NCI-H460 (cell line): Measurements from ENCODE around the gene PRIM1. TPM values are rescaled to one million over a fixed set of nuclear protein-coding genes. Genes with fewer than 3 reads are reported as not detected.
A peak's percentile ranks its signal among the peaks of the same experiment; 100 is the strongest.
"Not testable (repeated sequence)": the region's sequence is repeated elsewhere in the genome, so short reads cannot be mapped to it uniquely, and the experiment has no call there.

Experiments used
- DNase-seq: peaks from one replicate; pipeline ENCODE4 v3.0.0-alpha.2; 2016; ENCODE audit warnings: low read depth; ENCODE audit errors: extremely low read depth
- polyA plus RNA-seq: library from polyadenylated mRNA; depleted of rRNA; stranded (reverse); fragments of >200 nt; gene quantifications from 2 replicates; pipeline ENCODE4 v1.2.3, GENCODE V29; 2014; cell fraction: nucleus; rRNA removed
- total RNA-seq: library from RNA; depleted of rRNA; stranded (reverse); fragments of >200 nt; shearing (Covaris generic); gene quantifications from 2 replicates; pipeline ENCODE4 v1.2.3, GENCODE V29; 2014; rRNA removed

PRIM1 gene
- 34.1 TPM in 2 replicates for total RNA-seq
- 43.3 and 78.7 TPM in 2 replicates for polyA plus RNA-seq

DNA sequence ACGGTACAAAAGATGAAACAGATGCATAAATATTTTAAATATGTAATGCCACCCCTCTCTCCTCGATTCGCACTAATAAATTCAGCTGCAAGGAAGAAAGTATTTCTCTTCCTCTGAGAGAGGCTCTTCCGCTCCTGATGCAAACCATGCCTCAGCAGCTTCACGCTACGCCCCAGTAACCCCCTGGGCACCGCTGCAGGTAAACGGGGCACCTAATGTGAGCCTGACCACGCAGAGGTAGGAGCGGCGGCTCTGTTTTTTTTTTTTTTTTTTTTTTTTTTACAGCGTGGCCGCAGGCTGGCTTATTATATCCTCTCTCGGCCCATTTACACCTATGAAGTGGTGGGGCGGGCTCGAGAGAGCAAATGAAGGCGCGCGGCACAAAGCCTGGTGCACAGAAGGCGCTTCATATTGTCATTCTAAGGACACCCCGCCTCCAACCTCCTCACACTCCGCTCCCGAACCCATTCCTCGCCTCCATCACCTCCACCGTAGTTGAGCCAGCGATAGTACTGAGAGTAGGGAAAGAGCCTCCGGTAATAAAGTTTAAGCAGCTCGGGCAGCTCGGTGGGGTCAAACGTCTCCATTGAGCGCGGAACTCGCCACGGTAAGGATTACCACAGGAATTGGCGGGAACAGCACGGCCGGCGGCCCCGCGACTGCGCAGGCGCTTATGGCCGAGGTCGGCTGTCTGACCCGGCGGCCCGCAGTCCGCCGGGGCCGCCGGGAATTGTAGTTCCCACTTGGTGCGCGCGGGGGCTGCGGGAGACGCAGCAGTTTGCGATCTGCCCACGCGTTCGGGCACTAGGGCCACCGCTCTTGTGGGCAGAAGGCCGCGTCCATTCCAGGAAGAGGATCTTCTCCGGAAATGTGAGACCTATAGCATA is at the start of gene PRIM1:
Gene PRIM1, minus strand, starts transcription at position 612 of the 887 bp plus-strand sequence. Its CDS starts 25 bp downstream, at position 587.
- peak; percentile 77 for DNase-seq

- no peak for DNase-seq
Measured at GRCh38 chr12:56800221-56800620, 48.1 kb upstream of the PRIM1 start.

DNA sequence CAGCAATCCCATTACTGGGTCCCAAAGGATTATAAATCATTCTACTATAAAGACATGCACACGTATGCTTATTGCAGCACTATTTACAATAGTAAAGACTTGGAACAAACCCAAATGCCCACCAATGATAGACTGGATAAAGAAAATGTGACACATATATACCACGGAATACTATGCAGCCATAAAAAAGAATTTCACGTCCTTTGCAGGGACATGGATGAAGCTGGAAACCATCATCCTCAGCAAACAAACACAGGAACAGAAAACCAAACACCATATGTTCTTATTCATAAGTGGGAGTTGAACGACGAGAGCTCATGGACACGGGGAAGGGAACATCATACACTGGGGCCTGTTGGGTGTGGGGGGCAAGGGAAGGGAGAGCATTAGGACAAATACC is 47.2 kb upstream of the PRIM1 start:
- DNase-seq = not testable (repeated sequence)

DNA sequence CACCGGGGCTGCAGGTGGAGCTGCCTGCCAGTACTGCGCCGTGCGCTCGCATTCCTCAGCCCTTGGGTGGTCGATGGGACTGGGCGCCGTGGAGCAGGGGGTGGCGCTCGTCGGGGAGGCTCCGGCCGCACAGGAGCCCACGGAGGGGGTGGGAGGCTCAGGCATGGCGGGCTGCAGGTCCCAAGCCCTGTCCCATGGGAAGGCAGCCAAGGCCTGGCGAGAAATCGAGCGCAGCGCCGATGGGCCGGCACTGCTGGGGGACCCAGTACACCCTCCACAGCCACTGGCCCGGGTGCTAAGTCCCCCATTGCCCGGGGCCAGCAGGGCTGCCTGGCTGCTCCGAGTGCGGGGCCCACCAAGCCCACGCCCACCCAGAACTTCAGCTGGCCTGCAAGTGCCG is 43.7 kb upstream of the PRIM1 start:
- not testable (repeated sequence) for DNase-seq

DNA sequence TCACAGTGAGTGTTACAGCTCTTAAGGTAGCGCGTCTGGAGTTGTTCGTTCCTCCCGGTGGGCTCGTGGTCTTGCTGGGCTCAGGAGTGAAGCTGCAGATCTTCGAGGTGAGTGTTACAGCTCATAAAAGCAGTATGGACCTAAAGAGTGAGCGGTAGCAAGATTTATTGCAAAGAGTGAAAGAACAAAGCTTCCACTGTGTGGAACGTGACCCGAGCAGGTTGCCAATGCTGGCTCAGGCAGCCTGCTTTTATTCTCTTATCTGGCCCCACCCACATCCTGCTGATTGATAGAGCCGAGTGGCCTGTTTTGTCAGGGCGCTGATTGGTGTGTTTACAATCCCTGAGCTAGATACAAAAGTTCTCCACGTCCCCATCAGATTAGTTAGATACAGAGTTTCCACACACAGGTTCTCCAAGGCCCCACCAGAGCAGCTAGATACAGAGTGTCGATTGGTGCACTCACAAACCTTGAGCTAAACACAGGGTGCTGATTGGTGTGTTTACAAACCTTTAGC is 43.0 kb upstream of the PRIM1 start:
- DNase-seq = not testable (repeated sequence)

GRCh38 chr12:56793124-56793523 is 41.0 kb upstream of the PRIM1 start:
- not testable (repeated sequence) for DNase-seq

DNA sequence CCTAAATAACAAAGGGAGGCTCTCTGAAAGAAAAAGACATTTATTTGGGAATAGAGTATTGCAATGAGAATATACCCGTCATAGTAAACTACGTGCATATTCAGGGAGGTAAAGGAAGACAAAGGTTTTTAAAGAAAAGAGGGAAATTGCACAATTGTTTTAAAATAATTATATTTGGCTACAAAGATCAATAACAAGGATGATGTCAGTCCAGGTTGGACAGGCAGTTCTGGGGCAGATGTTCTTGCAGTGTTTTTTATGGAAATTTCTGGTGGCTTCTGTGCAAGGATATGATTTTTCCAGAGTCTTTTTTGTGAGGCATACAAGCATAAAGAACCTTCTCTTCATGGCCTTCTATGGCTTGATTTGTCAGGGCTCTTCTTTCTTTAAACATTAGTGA is 40.6 kb upstream of the PRIM1 start:
- no peak for DNase-seq

DNA sequence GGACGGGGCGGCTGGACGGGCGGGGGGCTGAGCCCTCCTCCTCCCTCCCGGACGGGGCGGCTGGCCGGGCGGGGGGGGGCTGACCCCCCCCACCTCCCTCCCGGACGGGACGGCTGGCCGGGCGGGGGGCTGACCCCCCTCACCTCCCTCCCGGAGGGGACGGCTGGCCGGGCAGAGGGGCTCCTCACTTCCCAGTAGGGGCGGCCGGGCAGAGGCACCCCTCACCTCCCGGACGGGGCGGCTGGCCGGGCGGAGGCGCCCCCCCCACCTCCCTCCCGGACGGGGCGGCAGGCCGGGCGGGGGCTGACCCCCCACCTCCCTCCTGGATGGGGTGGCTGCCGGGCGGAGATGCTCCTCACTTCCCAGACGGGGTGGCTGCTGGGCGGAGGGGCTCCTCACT is 37.3 kb upstream of the PRIM1 start:
- DNase-seq = not testable (repeated sequence)

GRCh38 chr12:56787498-56787897 is 35.4 kb upstream of the PRIM1 start:
- DNase-seq = no peak

GRCh38 chr12:56785874-56786273 is 33.8 kb upstream of the PRIM1 start:
- no peak for DNase-seq

GRCh38 chr12:56785141-56785865 is 33.2 kb upstream of the PRIM1 start:
- no peak for DNase-seq

- no peak for DNase-seq
Measured at GRCh38 chr12:56781726-56782125, 29.6 kb upstream of the PRIM1 start.

DNA sequence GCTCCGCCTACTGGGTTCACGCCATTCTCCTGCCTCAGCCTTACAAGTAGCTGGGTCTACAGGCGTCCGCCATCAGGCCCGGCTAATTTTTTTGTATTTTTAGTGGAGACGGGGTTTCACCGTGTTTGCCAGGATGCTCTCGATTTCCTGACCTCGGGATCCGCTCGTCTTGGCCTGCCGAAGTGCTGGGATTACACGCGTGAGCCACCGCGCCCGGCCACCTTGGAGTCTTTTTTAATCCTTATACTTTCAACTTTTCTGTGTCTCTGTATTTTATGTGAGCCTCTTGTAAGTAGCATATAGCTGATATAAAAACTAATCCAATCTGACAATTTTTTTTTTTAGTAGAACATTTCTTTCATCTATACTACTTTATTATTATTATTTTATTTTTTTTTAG is 26.6 kb upstream of the PRIM1 start:
- no peak for DNase-seq

DNA sequence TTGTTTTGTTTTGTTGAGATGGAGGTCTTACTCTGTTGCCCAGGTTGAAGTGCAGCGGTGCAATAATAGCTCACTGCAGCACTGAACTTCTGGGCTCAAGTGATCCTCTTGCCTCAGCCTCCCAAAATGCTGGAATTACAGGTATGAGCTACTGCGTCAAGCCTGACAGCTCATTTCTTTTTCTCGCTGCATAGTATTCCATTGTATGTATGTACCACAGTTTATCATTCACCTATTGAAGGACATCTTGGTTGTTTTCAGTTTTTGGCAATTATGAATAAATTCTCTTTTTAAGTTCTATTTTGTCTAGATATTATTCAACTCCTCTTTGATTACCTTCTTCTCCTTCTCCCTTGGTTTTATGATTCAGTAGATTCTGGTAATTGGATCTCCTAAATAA is 24.5 kb upstream of the PRIM1 start:
- DNase-seq = no peak

- DNase-seq = no peak
Measured at GRCh38 chr12:56775638-56776037, 23.5 kb upstream of the PRIM1 start.

GRCh38 chr12:56773113-56773512 is 21.0 kb upstream of the PRIM1 start:
- no peak for DNase-seq

DNA sequence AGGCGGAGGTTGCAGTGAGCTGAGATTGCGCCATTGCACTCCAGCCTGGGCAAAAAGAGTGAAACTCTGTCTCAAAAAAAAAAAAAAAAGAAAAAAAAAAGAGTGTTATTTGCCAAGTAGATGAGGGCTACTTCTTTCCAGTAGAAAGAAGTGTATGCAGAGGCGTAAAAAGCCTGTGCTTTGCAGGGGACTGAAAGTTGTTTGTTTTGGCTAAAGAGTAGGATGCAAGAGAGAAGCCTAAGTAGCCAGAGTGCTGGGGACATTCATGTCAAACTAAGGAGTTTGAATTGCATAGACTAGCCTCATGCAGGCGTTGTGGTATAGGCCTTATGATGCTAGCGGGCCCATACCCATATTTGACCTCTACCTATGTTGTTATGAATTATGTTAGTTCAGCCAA is 20.5 kb upstream of the PRIM1 start:
- DNase-seq = no peak

DNA sequence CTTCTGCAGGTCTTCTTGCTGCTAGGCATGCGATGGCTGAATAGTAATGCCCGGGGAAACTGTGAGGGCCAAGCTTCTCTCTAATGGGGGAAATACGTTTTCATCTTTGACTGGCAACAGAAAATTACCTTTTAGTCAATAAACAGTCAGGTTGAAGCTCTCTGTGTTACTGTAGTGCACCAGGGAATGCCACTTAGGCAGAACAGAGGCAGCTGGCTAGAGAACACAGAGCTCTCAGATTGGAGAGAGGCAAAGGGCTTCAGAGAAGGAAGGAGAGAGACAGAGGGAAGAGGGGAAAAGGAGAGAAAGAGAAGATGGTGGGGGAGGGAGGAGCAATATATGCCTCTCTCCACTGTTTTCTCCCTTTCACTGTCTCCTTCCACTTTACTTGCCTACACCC is 17.7 kb upstream of the PRIM1 start:
- DNase-seq = no peak

GRCh38 chr12:56768424-56768823 is 16.3 kb upstream of the PRIM1 start:
- no peak for DNase-seq

DNA sequence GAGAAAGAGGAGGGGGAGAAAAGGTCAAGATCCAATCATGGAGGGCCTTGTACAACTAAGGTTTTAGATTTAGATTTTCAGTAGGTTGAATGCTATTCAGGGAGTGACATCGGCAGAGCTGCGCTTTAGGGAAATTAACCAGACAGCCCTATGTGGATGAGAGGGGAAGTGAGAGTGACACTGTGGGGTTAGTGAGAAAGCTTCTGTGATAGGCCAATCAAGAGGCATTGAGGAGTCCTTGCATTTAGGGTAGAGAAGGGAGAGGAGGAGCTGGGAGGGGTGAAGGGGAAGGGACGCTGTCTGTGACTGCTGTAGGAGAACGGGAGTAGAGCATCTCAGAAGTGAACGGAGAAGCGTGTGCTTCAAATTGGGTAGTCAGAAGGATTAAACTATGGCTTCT is 14.4 kb upstream of the PRIM1 start:
- DNase-seq = no peak
